NT2/D1 (cell line): ENCODE data around the gene PTPN20.
"Not testable (repeated sequence)": the region's sequence is repeated elsewhere in the genome, so short reads cannot be mapped to it uniquely, and the experiment has no call there.

ENCODE experiments used
- SUZ12 ChIP-seq: IDR thresholded peaks from 2 replicates; pipeline ENCODE4 v1.6.1; 2011; ENCODE audit not compliant: insufficient read length, insufficient read depth; ENCODE audit errors: extremely low read depth
- YY1 ChIP-seq: IDR thresholded peaks from 2 replicates; pipeline ENCODE4 v1.6.1; 2011; ENCODE audit not compliant: insufficient read length, insufficient read depth
- ZNF274 ChIP-seq: IDR thresholded peaks from 2 replicates; pipeline ENCODE4 v1.6.1; 2011; ENCODE audit warnings: mild to moderate bottlenecking, low read depth, low read length

- TF ChIP-seq YY1, SUZ12, ZNF274: not testable (repeated sequence)
These were observed 14.2 kb upstream of the PTPN20 start for GRCh38 chr10:46896762-46897692.
